Mesenchymal stem cell (in vitro differentiated cells and primary cell): ENCODE measurements around the gene APCDD1L.
A peak's percentile ranks its signal among the peaks of the same experiment; 100 is the strongest.

Experiments
- DNase-seq: peaks from one replicate; pipeline ENCODE4 v3.0.0-alpha.2; 2013
- H2AFZ ChIP-seq: one replicate; pipeline ENCODE4 v1.6.1; 2013; ENCODE audit warnings: low read depth, mild to moderate bottlenecking, control low read depth, inconsistent platforms, low read length, moderate library complexity
- H2AK5ac ChIP-seq: 2 replicates; pipeline ENCODE4 v1.6.1; 2013; ENCODE audit warnings: low read length, moderate library complexity, mild to moderate bottlenecking, inconsistent platforms; ENCODE audit not compliant: severe bottlenecking
- H2BK120ac ChIP-seq: one replicate; pipeline ENCODE4 v1.6.1; 2013; ENCODE audit warnings: low read depth, mild to moderate bottlenecking, inconsistent platforms, low read length, moderate library complexity
- H2BK12ac ChIP-seq, 2 experiments: one replicate each; pipeline ENCODE4 v1.6.1; 2013; ENCODE audit warnings: inconsistent platforms in 2 of 2, low read length in 2 of 2, mild to moderate bottlenecking in 2 of 2, moderate library complexity in 2 of 2, control low read depth in 1 of 2
- H2BK15ac ChIP-seq: one replicate; pipeline ENCODE4 v1.6.1; 2013; ENCODE audit warnings: mild to moderate bottlenecking, low read depth, inconsistent platforms; ENCODE audit not compliant: poor library complexity, severe bottlenecking
- H2BK5ac ChIP-seq: 2 replicates; pipeline ENCODE4 v1.6.1; 2013; ENCODE audit warnings: low read depth, mild to moderate bottlenecking, low read length, control low read depth, inconsistent platforms; ENCODE audit not compliant: poor library complexity, severe bottlenecking
- H3K14ac ChIP-seq, 2 experiments: one replicate each; pipeline ENCODE4 v1.6.1; 2013; ENCODE audit warnings: inconsistent platforms in 2 of 2, low read length in 2 of 2, control low read depth in 1 of 2, mild to moderate bottlenecking in 1 of 2, moderate library complexity in 1 of 2
- H3K18ac ChIP-seq, 2 experiments: one replicate each; pipeline ENCODE4 v1.6.1; 2013; ENCODE audit warnings: inconsistent platforms in 2 of 2, low read length in 2 of 2, control low read depth in 1 of 2, low read depth in 1 of 2, mild to moderate bottlenecking in 1 of 2
- H3K23ac ChIP-seq, 2 experiments: one replicate each; pipeline ENCODE4 v1.6.1; 2013; ENCODE audit warnings: inconsistent platforms in 2 of 2, low read length in 2 of 2, mild to moderate bottlenecking in 2 of 2, moderate library complexity in 2 of 2, control low read depth in 1 of 2
- H3K27ac ChIP-seq: 2 replicates; pipeline ENCODE4 v1.5.1; 2013; ENCODE audit warnings: mild to moderate bottlenecking, moderate library complexity, low read length, control low read depth, inconsistent platforms; ENCODE audit not compliant: poor library complexity, severe bottlenecking
- H3K27me3 ChIP-seq, 2 experiments: 2 replicates each; pipeline versions ENCODE4 v1.6.1 to v1.7.0; 2013; ENCODE audit warnings: low read length in 2 of 2, mild to moderate bottlenecking in 2 of 2, moderate library complexity in 2 of 2, control low read depth in 1 of 2, inconsistent platforms in 1 of 2; ENCODE audit not compliant: control insufficient read depth in 1 of 2, insufficient read depth in 1 of 2
- H3K36me3 ChIP-seq, 2 experiments: 2 replicates each; pipeline versions ENCODE4 v1.6.1 to v1.7.0; 2013; ENCODE audit warnings: low read length in 2 of 2, control low read depth in 1 of 2, inconsistent platforms in 1 of 2, low read depth in 1 of 2, mild to moderate bottlenecking in 1 of 2; ENCODE audit not compliant: insufficient read depth in 2 of 2, control insufficient read depth in 1 of 2
- H3K4ac ChIP-seq, 2 experiments: one replicate each; pipeline ENCODE4 v1.6.1; 2013; ENCODE audit warnings: inconsistent platforms in 2 of 2, low read length in 2 of 2, mild to moderate bottlenecking in 2 of 2, moderate library complexity in 2 of 2, control low read depth in 1 of 2, low read depth in 1 of 2
- H3K4me1 ChIP-seq: 2 replicates; pipeline ENCODE4 v1.6.1; 2013; ENCODE audit warnings: low read depth, low read length, control low read depth; ENCODE audit not compliant: control insufficient read depth, insufficient read depth
- H3K4me2 ChIP-seq: 2 replicates; pipeline ENCODE4 v1.6.1; 2013; ENCODE audit warnings: low read length, mild to moderate bottlenecking, inconsistent platforms; ENCODE audit not compliant: poor library complexity, severe bottlenecking
- H3K4me3 ChIP-seq, 2 experiments: 2 replicates each; pipeline versions ENCODE4 v1.5.1 to v1.7.0; 2013; ENCODE audit warnings: low read length in 2 of 2, mild to moderate bottlenecking in 2 of 2, control low read depth in 1 of 2, low read depth in 1 of 2; ENCODE audit not compliant: insufficient read depth in 1 of 2
- H3K79me1 ChIP-seq: replicated peaks from 2 replicates; pipeline ENCODE4 v1.6.1; 2013; ENCODE audit warnings: mild to moderate bottlenecking, control low read depth, low read length, inconsistent platforms; ENCODE audit not compliant: poor library complexity, severe bottlenecking
- H3K9ac ChIP-seq: 2 replicates; pipeline ENCODE4 v1.7.0; 2013; ENCODE audit warnings: mild to moderate bottlenecking, low read length, moderate library complexity
- H3K9me3 ChIP-seq: 2 replicates; pipeline ENCODE4 v1.7.0; 2013; ENCODE audit warnings: mild to moderate bottlenecking, low read length; ENCODE audit not compliant: control insufficient read depth
- H4K8ac ChIP-seq: one replicate; pipeline ENCODE4 v1.6.1; 2013; ENCODE audit warnings: inconsistent platforms, mild to moderate bottlenecking, low read length, moderate library complexity
- H4K91ac ChIP-seq: one replicate; pipeline ENCODE4 v1.6.1; 2013; ENCODE audit warnings: mild to moderate bottlenecking, low read length, inconsistent platforms
- WGBS: methylation state at CpG from one replicate; pipeline ENCODE4 v1.1.7; 2013; ENCODE audit warnings: mixed read lengths; 5-methylcytosine and 5-hydroxymethylcytosine counted together

The APCDD1L gene

GRCh38 chr20:58483051-58483450 is 32.1 kb downstream of the APCDD1L start:
- no peaks in the 10 kb centered on the region for H3K36me3 ChIP-seq
- no peak overlapping the region for H3K23ac ChIP-seq
- H3K14ac ChIP-seq: no peak overlapping the region
- no peak overlapping the region for H4K91ac ChIP-seq
- H3K79me1 ChIP-seq: no peaks in the 10 kb centered on the region
- no peak overlapping the region for H3K9ac ChIP-seq
- H3K27me3 ChIP-seq: peaks cover 0 to 3% of the 10 kb centered on the region in 2 experiments
- H3K4me2 ChIP-seq: no peak overlapping the region
- no peak overlapping the region for H2AFZ ChIP-seq
- no peak overlapping the region for H3K27ac ChIP-seq
- H2BK15ac ChIP-seq: no peak overlapping the region
- H4K8ac ChIP-seq: no peak overlapping the region
- H2BK5ac ChIP-seq: no peak overlapping the region
- H2AK5ac ChIP-seq: no peak overlapping the region
- peak overlapping the region; percentile 45 for H2BK120ac ChIP-seq
- WGBS: 57% methylated on average over 5 of the region's 5 CpGs
- no peak for DNase-seq
- no peak overlapping the region for H3K4me3 ChIP-seq
- H3K9me3 ChIP-seq: peaks cover 43% of the 10 kb centered on the region
- no peak overlapping the region for H3K4ac ChIP-seq
- H3K18ac ChIP-seq: no peak overlapping the region
- no peak overlapping the region for H2BK12ac ChIP-seq
- peaks cover 2% of the 10 kb centered on the region for H3K4me1 ChIP-seq

DNA sequence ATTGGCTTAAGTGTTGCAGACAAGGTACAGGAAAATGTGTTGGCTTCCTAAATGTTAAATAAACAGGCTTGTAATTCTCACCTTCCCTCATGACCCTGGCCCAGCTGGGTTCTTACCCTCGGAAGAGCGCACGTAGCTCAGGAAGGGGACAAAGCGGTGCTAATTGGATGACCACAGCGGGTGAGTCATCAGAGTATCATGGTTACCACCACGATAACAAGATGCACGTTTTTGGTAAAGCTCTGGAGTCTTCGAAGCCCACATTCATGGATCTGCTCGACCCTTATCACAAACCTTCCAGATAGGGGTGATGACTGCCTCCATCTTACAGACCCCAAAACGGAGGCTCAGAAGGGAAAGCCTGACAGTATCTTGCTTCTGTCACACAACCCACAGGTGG is 32.8 kb downstream of the APCDD1L start:
- DNase-seq: peak; percentile 10
- peaks cover 42% of the 10 kb centered on the region for H3K9me3 ChIP-seq
- H2BK15ac ChIP-seq: no peak overlapping the region
- no peak overlapping the region for H3K4me2 ChIP-seq
- H2AK5ac ChIP-seq: no peak overlapping the region
- H2AFZ ChIP-seq: no peak overlapping the region
- H3K36me3 ChIP-seq: no peaks in the 10 kb centered on the region
- no peak overlapping the region for H3K14ac ChIP-seq
- no peak overlapping the region for H3K4ac ChIP-seq
- H3K79me1 ChIP-seq: no peaks in the 10 kb centered on the region
- H2BK12ac ChIP-seq: no peak overlapping the region
- no peak overlapping the region for H4K91ac ChIP-seq
- H4K8ac ChIP-seq: no peak overlapping the region
- no peak overlapping the region for H2BK120ac ChIP-seq
- H2BK5ac ChIP-seq: no peak overlapping the region
- 40% methylated on average over 10 of the region's 10 CpGs for WGBS
- H3K9ac ChIP-seq: no peak overlapping the region
- no peak overlapping the region for H3K4me3 ChIP-seq
- no peak overlapping the region for H3K18ac ChIP-seq
- H3K27me3 ChIP-seq: peaks cover 0 to 3% of the 10 kb centered on the region in 2 experiments
- H3K4me1 ChIP-seq: peaks cover 2% of the 10 kb centered on the region
- H3K23ac ChIP-seq: no peak overlapping the region
- H3K27ac ChIP-seq: no peak overlapping the region

GRCh38 chr20:58481481-58482021 is 33.6 kb downstream of the APCDD1L start:
- H4K8ac ChIP-seq: no peak overlapping the region
- H3K79me1 ChIP-seq: no peaks in the 10 kb centered on the region
- no peak overlapping the region for H3K18ac ChIP-seq
- H3K4me3 ChIP-seq: no peak overlapping the region
- H3K36me3 ChIP-seq: no peaks in the 10 kb centered on the region
- H2AFZ ChIP-seq: no peak overlapping the region
- no peak overlapping the region for H3K4ac ChIP-seq
- H2BK120ac ChIP-seq: no peak overlapping the region
- H2BK5ac ChIP-seq: no peak overlapping the region
- WGBS: 30% methylated on average over 18 of the region's 18 CpGs
- peak overlapping the region; percentile 63 for H3K9ac ChIP-seq
- H3K4me2 ChIP-seq: peak overlapping the region; percentile 59
- H2BK12ac ChIP-seq: peak overlapping the region in 1 of 2 experiments; percentile 15
- peak; percentile 60 for DNase-seq
- H3K14ac ChIP-seq: no peak overlapping the region
- peaks cover 0 to 3% of the 10 kb centered on the region in 2 experiments for H3K27me3 ChIP-seq
- no peak overlapping the region for H2AK5ac ChIP-seq
- H3K9me3 ChIP-seq: peaks cover 42% of the 10 kb centered on the region
- H3K23ac ChIP-seq: no peak overlapping the region
- no peak overlapping the region for H3K27ac ChIP-seq
- H2BK15ac ChIP-seq: no peak overlapping the region
- peaks cover 2% of the 10 kb centered on the region for H3K4me1 ChIP-seq
- no peak overlapping the region for H4K91ac ChIP-seq

GRCh38 chr20:58480551-58481336 is 34.5 kb downstream of the APCDD1L start:
- Histone ChIP-seq H4K8ac (no peak overlapping the region), H3K9me3 (peaks cover 36% of the 10 kb centered on the region), H2BK5ac (no peak overlapping the region), H4K91ac (no peak overlapping the region), H3K18ac (no peak overlapping the region), H3K9ac (peak overlapping the region; percentile 63), H3K4me2 (no peak overlapping the region), H2AFZ (peak overlapping the region; percentile 8), H2AK5ac (no peak overlapping the region), H3K4me3 (no peak overlapping the region), H2BK12ac (no peak overlapping the region), H3K23ac (no peak overlapping the region), H2BK120ac (no peak overlapping the region), H3K27me3 (peaks cover 0 to 3% of the 10 kb centered on the region in 2 experiments), H3K14ac (no peak overlapping the region), H3K27ac (no peak overlapping the region), H2BK15ac (no peak overlapping the region), H3K79me1 (no peaks in the 10 kb centered on the region), H3K4ac (no peak overlapping the region), H3K36me3 (no peaks in the 10 kb centered on the region), H3K4me1 (peaks cover 2% of the 10 kb centered on the region)
- DNase-seq: no peak
- WGBS: 85% methylated on average over 16 of the region's 16 CpGs
